Measurements from ENCODE around the gene CCDC188.

The CCDC188 gene

DNA sequence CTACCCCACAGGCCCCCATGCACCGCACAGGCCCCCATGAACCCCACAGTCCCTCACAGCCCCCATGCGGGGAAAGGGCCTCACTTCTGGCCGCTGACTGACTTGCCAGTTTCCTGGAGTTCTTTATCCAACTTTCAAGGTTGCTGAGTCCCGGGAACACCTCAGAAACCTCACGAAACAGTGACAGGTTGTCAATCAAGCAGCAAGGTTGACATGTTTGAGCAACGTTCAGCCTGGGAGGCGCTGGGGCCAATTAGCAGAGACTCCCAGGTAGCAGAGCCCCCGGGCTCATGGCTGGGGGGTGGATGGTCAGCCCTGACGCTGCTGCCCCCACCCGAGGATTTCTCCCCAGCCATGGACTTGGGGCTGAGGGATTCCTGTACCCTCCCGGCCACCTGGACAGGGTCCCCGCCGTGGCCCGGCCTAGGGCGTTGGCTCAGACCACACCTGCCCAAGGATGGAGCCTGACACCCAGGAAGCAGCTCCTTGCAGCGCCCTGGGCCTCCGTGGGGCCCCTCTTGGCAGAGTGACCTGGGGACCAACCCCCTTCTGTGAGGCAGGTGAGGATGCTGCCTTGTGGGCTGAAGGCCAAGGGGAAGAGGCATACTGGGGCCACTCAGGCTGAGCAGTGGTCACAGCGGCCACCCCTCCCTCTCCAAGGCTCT is 33.8 kb upstream of the CCDC188 start:
- DNase-seq, result no peak

DNA sequence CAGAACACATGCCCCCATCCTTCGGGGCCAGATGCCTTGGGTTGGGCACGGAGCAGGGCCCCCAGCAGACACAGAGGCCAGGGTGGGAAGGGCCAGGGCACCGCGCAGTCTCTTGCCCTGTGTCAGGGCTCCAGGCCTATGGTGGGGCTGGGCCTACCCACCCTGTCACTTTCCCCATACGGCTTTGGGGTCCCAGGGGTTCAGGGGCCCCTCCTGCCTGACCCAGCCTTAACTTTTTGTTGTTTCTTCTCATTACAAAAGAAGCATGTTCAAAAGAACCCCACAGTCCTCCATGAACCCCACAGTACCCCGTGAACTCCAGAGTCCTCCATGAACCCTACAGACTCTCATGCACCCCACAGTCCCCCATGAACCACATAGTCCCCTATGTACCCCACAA is 33.0 kb upstream of the CCDC188 start:
- DNase-seq, result no peak

DNA sequence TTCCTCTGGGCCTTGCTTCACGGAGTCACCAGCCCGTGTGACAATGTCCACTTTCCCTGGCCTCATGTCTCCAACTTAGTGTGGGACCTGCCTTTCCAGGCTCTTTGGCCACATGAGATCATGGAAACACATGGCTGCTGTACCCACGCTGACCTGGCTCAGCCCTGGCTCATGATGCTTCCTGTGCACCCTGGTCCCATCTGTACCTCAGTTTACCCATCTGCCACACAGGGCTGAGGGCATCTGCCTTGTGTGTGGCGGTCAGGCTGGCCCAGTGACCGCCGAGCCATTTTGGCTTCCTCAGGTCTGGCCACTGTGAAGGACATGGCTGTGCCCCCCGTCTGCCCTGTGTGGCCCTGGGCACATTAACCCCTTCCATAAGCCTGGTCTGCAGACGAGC is 32.2 kb upstream of the CCDC188 start:
- no peak for DNase-seq

DNA sequence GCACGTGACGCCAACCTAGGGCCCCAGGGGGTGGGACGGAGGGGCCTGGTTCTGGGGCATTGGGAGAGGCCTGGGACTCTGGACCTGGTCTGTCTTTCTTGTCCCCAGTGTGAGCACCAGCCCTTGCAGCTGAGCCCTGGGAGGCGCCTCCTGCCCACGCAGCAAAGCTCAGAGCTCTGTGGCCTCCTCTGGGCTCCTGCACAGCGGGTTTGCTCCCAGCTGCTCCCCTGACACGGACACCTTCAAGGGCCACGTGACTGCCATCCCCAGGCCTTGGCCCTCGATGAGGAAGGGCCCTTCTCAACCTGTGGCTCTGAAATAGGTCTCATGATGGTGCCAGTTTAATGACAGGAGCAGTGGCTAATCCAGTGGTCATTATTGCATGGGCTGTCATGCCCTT is 31.5 kb upstream of the CCDC188 start:
- DNase-seq, result no peak

DNA sequence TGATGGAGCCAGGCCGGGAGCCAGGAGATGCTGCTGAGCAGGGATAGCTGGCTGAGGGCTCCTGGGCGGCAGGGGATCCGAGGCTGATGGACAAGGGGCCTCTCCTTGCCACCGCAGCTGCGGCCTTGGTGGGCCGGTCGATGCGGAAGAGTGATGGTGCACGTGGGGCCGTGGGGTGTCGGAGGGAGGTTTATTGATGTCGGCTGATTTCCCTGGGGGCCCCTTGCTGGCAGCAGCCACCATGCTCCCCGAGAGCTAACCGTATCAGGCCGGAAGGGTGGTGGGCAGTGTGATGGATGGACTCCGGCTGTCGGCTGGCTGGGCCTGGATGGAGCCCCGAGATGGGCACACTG is 31.0 kb upstream of the CCDC188 start:
- no peak for DNase-seq

DNA sequence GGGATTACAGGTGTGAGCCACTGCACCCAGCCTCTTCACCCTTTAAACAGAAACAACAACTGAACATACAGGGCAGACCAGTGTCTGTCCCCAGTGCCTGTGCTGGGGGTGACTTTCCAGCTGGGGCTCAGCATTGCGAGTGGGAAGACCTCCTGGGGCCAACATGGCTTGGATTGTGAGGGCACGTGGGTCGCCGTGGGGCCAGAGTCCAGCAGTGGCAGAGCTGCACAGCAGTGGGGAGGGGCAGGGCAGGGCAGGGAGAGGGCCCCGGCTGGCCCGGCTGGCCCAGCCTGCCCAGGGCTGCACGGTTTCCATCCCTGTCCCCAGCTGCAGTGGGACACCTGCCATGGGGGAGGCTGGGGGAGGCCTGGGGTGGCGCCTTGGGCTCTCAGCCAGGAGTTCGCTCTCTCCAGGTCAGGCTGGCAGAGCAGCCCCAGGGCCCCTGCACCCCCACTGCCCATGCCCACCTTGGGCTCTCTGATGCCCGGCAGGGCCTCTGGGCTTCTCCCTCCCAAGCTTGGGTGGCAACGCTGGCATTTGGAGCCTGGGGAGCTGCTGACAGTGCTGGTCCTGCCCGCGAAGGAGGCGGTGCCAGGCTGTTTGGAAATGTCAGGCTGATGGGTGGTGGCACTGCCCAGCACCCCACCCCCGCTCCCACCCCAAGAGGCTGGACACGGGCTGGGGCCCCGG is 30.5 kb upstream of the CCDC188 start:
- no peak for DNase-seq

DNA sequence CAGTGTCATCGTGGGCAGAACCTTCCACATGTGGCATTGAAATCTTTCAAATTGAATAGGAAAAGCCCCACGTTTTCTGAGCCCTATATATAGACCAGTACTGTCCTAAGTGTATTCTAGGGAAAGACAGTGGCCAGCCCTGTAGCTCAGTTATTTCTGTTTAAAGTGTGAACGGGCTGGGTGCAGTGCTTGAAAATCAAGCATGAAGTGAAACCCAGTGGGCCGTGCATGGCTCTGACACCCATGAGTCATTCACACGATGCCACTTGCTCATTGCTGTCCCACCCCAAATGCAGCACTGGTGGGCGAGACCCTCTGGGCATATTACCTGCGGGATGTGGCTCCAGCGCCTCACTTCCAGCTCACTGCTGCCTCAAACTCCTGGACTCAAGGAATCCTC is 29.8 kb upstream of the CCDC188 start:
- no peak for DNase-seq

DNA sequence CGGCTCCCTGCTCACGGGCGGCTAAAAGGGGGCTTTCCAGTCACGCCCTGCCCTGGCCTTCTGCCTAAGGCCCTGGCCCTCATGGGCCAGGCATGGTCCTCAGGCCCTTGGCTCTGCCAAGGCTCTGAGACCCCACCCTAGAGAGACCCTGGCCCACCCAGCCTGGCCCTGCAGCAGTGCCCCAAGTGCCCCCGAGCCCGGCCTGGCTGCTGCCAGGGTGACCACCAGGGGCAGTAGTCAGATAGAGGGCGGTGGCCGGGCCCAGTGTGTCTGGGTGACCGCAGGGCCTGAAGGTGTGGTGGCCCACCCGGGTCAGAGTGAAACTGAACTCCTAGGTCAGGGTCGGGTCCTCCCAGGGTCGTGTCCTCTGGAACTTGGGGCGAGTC is 29.4 kb upstream of the CCDC188 start:
- no peak for DNase-seq

DNA sequence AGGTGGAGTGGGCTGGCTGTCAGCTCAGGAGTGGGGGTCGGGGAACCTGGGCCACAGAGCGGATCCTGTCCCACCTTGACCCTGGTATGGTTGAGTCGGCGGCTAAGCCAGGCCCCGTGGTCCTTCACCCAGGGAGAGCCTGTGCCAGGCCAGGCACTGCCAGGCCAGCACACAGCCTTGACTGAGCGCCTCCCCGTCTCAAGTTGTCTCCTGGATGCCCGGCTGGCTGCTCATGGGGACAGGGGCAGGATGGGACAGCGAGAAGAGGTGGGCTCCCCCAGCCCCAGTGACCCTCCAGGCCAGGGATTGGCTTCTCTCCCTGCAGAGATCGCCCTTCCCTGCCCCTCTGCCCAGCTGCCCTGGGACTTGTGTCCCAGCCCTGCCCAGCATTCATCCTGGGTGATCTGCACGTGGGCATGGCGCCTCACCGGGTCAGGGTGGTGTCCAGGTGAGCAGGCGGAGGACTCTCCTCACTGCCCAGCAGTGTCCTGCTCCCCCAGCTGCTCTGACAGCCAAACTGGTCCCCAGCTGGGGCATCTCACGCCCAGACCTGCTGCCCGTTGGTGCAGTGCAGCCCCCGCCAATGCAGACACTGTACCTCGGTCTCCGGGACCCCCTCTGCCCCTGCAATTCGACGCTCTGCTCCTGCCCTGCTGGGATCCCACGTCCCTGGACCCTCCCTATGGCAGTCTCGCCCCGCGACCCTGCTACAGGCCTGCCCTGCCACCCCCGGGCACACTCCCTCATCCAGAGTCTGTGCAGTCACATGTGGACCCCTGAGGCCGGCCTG is 28.8 kb upstream of the CCDC188 start:
- no peak for DNase-seq

DNA sequence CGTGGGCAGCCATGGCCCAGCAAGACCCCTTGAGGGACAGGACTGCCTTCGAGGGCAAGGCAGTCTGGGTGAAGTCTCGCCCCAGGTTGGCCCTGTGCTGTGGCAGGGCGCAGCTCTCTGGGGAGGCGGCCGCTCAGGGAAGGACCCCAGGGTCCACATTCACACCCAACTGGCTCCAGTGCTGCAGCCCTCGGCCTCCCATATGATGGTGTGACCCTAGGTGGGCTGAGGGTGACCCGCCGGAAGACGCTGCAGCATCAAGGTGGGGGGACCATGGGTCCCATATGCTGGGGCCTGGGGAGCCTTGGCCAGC is 28.0 kb upstream of the CCDC188 start:
- DNase-seq, result no peak

DNA sequence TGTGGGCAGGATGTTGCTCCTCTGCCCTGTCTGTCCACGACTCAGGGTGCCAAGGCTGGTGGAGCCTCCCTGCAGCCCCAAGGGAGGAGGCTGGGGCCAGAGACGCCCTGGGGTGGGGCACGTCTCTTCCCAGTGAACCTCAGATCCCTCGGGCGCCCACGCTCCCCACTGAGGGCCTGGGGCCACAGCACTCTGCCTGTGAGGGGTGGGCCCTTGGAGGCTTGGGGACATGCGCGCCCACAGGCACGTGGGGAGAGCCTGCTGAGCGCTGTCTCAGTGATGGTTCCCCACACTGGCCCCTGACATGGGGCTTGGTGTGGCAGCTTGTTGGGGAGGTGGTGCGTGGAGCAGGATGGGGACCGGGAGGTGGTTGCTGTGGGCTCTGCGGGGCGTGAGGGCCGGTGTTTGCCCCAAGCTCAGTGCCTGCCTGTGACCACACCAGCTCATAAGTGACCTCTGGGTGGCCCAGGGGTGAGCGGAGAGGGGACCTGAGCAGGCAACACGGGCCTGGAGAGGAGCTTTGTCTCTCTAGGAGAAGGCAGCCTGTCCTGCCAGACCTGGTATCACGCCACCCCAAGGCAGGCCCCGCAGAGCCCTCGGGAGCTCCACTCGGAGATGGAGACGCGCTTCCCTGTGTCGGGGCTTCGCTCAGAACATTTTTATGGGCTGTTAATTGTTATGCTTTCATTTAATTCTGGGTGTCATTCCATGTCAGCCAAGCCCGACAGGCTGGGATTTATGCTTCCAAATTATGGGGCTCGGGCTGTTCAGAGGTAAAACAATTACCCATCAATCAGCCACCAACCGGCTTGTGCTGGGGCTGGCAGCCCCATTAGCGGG is 27.4 kb upstream of the CCDC188 start:
- no peak for DNase-seq

DNA sequence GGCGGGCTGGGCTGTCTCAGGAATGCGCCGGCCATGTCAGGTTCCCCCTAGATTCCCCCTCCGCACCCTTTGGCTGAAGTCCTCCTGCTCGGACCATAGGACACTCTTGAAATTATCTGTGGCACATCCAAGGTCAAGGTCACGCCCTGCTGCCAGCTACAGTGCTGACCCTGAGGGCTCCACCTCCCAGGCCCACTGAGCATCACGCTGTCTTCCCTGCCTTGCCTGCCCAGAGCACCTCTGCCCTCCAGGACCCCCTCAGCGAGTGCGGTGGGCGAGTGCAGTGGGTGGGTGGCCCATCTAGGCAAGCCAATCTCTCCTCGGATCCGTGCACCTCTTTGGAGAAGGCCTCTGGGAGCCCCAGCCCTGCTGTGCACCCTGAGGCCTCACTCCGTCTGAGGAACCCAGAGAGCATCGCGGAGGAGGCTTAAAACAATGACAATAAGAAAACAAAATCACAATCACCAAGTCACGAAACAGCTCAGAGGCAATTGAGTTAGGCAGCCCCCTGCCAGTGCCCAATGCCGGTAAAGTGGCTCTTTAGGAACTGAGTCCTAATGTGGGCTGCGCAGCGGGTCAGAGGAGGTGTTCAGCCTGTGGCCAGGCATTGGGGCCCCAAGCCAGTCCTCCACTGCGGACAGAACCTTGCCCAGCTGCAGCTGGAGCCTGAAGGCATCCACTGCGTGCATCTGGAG is 26.5 kb upstream of the CCDC188 start:
- DNase-seq, result no peak

DNA sequence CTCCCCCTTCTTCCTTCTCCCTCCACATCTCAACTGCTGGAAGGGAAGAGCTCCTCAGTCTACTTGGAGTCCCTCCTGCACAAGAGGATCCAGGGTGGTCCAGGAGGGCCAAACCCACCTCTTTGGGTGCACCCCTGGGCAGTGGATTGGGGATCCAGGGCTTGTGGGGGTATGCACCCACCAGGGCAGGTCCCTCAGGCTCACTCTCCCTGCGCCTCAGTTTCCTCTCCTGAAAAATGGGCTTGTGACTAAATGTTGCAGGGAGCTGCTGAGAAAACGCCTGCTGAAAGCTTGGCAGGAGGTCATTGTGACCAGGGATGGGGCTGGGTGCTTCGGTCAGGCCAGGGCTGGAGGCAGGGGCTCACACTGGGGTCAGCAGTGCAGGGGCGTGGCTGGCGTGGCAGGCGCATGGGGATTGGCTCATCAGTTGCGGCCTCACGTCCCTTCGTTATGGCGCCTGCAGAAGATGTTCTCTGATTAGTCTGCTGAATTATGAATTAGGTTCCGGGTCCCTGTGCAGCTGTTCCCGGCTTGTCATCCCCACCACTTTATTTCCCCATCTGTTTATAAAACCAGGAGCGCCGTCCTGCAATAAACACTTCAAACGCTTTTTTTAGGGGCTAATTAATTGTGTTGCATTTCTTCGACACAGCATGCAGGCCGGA is 25.7 kb upstream of the CCDC188 start:
- DNase-seq, result no peak

DNA sequence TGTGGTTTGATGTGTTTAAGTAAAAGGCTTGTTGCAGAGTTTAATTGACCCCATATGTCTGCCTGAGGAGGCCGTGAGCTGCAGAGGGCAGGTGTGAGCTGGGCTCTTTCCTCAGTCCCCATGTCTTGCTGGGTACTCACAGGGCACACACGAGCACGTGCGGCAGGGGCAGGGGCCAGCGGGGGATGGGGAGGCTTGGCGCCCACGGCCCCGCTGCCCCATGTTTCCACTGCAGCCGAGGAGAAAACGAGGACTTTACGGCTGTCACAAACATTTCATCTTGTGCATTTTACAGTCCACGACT is 24.7 kb upstream of the CCDC188 start:
- no peak for DNase-seq

DNA sequence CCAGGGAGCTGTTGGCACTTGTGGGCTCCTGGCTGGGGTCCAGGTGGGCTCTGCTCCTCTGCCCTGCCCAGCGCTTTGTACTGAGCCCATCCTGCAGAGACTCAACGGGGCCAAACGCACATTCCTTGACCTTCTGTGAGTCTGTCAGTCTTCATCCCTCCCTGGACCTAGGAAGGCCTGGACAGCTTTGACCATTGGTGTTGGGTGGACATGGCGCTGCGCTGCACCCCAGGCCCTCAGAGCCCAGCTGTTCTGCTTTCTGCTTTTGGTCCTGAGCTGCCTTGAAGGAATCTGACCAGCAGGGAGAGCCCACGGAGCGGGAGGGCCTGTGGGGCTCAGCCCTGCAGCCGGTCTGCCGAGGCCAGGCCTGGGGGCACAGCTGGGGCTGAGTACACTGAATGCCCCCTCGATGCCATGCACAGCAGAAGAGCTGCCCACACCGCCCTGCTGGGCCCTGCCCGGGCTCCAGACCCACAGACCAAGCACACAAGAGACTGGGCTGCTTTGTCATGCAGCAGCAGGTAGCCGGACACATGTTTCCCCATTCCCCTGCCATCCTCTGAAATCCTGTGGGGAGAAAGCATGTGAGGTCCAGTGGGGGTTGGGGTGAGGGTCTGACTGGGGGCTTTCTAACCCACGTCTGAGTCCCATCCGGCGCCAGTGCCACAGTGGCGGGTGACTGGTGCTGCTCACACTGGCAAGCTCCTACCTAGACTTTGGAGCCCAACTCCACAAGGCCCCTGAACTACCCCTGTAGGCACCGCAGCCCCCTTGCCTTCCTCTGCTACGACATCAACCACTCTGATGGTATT is 24.1 kb upstream of the CCDC188 start:
- DNase-seq, result no peak

DNA sequence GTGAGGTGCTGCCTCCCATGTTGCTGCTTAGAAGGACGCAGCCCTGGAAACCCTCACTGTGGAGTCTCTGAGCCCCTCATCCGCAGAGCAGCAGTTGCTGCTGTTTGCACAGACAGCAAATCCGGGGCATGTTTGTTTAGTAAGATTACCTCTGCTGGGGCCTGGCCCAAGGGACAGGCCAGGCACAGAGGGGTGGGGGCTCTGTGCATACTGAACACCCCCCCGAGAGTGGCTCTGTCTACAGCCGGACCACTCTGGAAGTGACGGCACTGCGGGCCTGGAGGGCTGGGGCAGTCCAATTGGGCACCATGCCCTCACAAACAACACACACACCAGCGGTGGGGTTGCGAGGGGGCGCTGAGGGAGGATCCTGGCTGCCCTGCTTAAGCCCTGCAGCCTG is 22.9 kb upstream of the CCDC188 start:
- no peak for DNase-seq

DNA sequence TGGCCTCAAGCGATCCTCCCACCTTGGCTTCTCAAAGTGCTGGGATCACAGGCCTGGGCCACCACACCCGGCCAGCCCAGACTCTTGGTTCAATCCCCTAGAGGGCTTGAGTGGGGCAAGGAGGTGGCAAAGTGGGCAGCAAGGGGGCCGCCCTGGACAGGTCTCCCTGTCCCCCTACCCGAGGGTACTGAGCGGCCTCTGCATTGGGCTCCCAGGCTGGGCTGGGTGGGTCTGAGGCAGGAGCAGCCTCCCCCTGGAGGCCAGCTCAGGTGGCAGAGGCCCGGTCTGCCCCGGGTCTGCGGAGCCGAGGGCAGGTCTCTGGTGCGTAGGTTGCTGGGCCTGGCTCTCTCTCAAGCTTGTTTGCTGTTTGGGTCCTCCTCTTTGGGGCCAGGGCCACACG is 22.4 kb upstream of the CCDC188 start:
- no peak for DNase-seq

DNA sequence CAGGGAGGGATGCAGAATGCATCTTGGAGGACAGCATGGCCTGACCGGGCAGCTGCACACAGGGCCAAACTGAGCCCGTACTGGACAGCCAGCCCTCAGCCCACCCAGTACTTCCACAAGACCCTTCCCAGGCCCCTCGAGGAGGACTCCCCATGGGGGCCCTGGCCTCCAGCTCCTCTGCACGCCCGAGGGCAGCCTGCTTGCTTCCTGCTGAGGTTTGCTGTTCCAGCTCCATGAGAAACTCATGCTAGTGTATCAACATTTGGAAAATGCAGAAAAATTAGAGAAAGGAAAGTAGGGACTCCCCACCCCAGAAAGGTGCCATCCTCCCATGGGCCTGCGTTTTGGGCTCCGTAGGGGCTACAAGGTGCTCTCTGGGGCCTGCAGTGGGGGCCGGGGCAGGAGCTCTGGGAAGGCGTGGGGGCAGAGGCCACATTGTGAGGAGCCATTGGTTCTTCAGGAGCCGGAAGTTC is 21.3 kb upstream of the CCDC188 start:
- DNase-seq, result no peak

DNA sequence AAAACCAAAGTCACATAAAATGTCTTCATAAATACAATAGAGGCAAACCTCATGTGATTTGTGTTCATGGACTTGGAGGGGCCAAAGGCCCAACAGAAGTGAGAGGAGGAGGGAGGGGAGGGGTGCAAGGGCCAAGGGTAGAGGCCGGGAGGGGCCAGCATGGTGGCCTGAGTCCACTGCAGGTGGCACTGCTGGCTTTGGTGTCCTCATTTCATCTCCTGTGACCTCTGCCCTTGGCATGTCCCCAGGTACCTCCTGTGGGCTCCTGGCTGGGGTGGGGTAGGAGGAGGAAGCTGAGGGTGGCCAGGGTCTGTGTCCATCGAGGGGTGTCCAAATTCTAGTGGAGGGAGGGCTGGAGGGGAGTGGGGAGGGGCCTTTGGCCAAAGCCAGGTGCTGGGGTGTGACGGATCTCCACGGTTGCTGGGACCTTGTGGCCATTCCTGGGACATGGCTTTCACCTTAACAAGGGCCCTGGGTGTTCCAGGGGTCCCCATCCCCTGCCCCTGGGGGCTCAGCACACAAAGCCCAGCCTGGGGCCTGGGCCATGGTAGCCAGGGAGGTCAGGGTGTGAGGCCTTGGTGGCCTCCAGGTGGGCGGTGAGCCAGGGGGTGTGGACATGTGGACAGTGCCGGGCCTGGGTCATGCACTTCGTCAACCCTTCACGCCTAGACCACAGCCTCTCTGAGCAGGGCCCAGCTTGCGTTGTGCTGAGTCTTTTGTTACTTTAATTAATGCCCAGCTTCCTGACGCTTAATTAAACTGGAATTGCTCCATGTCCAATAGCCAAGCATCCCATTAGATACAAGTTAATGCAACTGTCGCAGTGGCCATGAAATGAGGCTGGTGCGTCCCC is 20.7 kb upstream of the CCDC188 start:
- DNase-seq, result no peak

DNA sequence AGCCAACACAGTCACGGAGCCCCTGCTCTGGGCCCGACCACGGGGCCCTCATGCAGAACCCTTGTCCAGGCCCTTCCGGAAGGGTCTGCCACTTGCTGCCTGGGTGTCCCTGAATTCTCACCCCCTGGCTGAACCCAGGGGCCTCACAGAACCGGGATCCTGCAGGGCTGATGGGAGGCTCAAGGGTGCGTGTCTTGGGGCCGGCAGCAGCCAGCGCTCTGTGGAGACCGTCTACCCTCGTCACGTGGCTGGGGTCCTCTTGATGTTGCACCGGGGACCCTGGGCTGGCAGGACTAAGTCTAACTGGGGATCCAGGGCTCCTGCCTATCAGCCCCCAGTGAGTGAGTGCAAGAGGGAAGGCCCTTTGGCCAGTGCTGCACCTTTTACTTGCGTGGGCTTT is 19.3 kb upstream of the CCDC188 start:
- DNase-seq, result no peak

All from islet precursor cell (in vitro differentiated cells).